HepG2 (cell line): ENCODE measurements around the gene ZNF747. TPM values are rescaled to one million over a fixed set of nuclear protein-coding genes. Genes with fewer than 3 reads are reported as not detected.
A peak's percentile ranks its signal among the peaks of the same experiment; 100 is the strongest.

Experiments used
- CAMTA2 ChIP-seq: sonication (generic); formaldehyde crosslinking; IDR thresholded peaks from 2 replicates; pipeline ENCODE4 v1.4.0; 2020; ENCODE audit warnings: mild to moderate bottlenecking, missing genetic modification reagents, borderline replicate concordance
- EEA1 ChIP-seq: sonication (generic); formaldehyde crosslinking; IDR thresholded peaks from 2 replicates; pipeline ENCODE4 v1.5.1; 2020; ENCODE audit warnings: mild to moderate bottlenecking, missing genetic modification reagents, borderline replicate concordance
- ERF ChIP-seq: IDR thresholded peaks from 2 replicates; pipeline ENCODE4 v1.6.1; 2018; ENCODE audit warnings: missing biosample characterization, missing genetic modification reagents
- HDAC6 ChIP-seq: fragments of 200-600 bp; sonication (generic); IDR thresholded peaks from 2 replicates; pipeline ENCODE4 v1.7.0; 2017; ENCODE audit warnings: mild to moderate bottlenecking, antibody characterized with exemption, low read length, low read depth
- JDP2 ChIP-seq: sonication (generic); formaldehyde crosslinking; IDR thresholded peaks from 2 replicates; pipeline ENCODE4 v1.8.1; 2022; ENCODE audit warnings: missing genetic modification reagents, borderline replicate concordance
- MAFG ChIP-seq: sonication (generic); formaldehyde crosslinking; IDR thresholded peaks from 2 replicates; pipeline ENCODE4 v1.5.1; 2020; ENCODE audit warnings: mild to moderate bottlenecking, missing genetic modification reagents
- NR2F6 ChIP-seq, 2 experiments: IDR thresholded peaks; 2 replicates each; pipeline ENCODE4 v1.6.1; 2016; ENCODE audit warnings: antibody characterized with exemption in 1 of 2, mild to moderate bottlenecking in 1 of 2
- SMAD1 ChIP-seq: sonication (generic); formaldehyde crosslinking; IDR thresholded peaks from 2 replicates; pipeline ENCODE4 v1.4.0; 2020; ENCODE audit warnings: missing genetic modification reagents, low read depth, mild to moderate bottlenecking, borderline replicate concordance
- TP53 ChIP-seq: sonication (generic); formaldehyde crosslinking; conservative IDR thresholded peaks from 2 replicates; pipeline ENCODE4 v1.4.0; 2020; ENCODE audit warnings: missing genetic modification reagents
- ZNF607 ChIP-seq: sonication (generic); formaldehyde crosslinking; IDR thresholded peaks from 2 replicates; pipeline ENCODE4 v1.5.1; 2020; ENCODE audit warnings: missing genetic modification reagents, mild to moderate bottlenecking, borderline replicate concordance
- ZNF672 ChIP-seq: sonication (generic); formaldehyde crosslinking; IDR thresholded peaks from 2 replicates; pipeline ENCODE4 v1.8.1; 2022; ENCODE audit warnings: missing genetic modification reagents
- polyA plus RNA-seq, 8 experiments: library from polyadenylated mRNA; depleted of rRNA in 3 of 8; stranded (reverse) in 7 of 8; unstranded in 1 of 8; fragments of >200 nt; fragmentation: Illumina TruSeq in 4 of 8; extraction: Trizol in 4 of 8; gene quantifications; 2 replicates each; pipeline versions ENCODE4 v1.2.1 to v1.2.3, GENCODE V29; 2011 to 2016; ENCODE audit warnings: low read depth in 4 of 8, missing spikeins in 1 of 8, mixed read lengths in 1 of 8; ENCODE audit not compliant: insufficient read depth in 1 of 8
- total RNA-seq, 5 experiments: library from RNA; depleted of rRNA; stranded (reverse); fragments of >200 nt; fragmentation: Illumina TruSeq; extraction: Trizol; gene quantifications; 2 replicates each; pipeline ENCODE4 v1.2.3, GENCODE V29; 2016; ENCODE audit warnings: low read depth in 1 of 5
- TF ChIP-seq, protein P1 (sequence below): IDR thresholded peaks from 2 replicates; pipeline ENCODE4 v1.6.1; 2016; ENCODE audit warnings: mild to moderate bottlenecking
- TF ChIP-seq, protein P2 (sequence below): sonication (generic); formaldehyde crosslinking; IDR thresholded peaks from one replicate; pipeline ENCODE4 v1.5.1; 2020; ENCODE audit warnings: mild to moderate bottlenecking, missing genetic modification reagents; ENCODE audit errors: not compliant biosample characterization
- TF ChIP-seq, protein P3 (sequence below), 2 experiments: sonication (generic) in 1 of 2; formaldehyde crosslinking in 1 of 2; IDR thresholded peaks; 2 replicates each; pipeline versions ENCODE4 v1.4.0 to v1.6.1; 2018 to 2020; ENCODE audit warnings: missing genetic modification reagents in 2 of 2, borderline replicate concordance in 1 of 2, low read depth in 1 of 2, mild to moderate bottlenecking in 1 of 2, missing biosample characterization in 1 of 2
- TF ChIP-seq, protein P4 (sequence below): sonication (generic); formaldehyde crosslinking; IDR thresholded peaks from 2 replicates; pipeline ENCODE4 v1.4.0; 2020; ENCODE audit warnings: missing genetic modification reagents

ZNF747 gene
- total and polyA plus RNA-seq, 2 of the 13 experiments (the other 11 are each of a cell fraction or from before 2014, with no cell fraction given): 7.2 to 10.2 TPM

DNA sequence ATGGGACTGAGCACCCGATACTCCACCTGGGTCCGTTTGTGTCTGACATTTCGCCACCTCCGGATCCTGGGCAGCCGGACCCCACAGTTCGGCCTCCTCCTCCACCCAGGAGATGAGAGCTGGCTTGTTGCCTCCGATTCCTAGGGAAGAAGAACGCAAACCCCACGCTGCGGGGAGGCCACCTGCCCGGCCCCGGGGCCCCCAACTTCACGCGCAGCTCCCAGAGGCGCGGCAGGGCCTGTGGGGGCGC is 23.0 kb upstream of the ZNF747 start (continued):
- peak; percentile 60; the same call in 1 of the 2 replicates for TF ChIP-seq CAMTA2 (CRISPR knock-in tag)
- TF ChIP-seq, protein P1, sequence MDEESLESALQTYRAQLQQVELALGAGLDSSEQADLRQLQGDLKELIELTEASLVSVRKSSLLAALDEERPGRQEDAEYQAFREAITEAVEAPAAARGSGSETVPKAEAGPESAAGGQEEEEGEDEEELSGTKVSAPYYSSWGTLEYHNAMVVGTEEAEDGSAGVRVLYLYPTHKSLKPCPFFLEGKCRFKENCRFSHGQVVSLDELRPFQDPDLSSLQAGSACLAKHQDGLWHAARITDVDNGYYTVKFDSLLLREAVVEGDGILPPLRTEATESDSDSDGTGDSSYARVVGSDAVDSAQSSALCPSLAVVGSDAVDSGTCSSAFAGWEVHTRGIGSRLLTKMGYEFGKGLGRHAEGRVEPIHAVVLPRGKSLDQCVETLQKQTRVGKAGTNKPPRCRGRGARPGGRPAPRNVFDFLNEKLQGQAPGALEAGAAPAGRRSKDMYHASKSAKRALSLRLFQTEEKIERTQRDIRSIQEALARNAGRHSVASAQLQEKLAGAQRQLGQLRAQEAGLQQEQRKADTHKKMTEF: no peak
- TF ChIP-seq, protein P2, sequence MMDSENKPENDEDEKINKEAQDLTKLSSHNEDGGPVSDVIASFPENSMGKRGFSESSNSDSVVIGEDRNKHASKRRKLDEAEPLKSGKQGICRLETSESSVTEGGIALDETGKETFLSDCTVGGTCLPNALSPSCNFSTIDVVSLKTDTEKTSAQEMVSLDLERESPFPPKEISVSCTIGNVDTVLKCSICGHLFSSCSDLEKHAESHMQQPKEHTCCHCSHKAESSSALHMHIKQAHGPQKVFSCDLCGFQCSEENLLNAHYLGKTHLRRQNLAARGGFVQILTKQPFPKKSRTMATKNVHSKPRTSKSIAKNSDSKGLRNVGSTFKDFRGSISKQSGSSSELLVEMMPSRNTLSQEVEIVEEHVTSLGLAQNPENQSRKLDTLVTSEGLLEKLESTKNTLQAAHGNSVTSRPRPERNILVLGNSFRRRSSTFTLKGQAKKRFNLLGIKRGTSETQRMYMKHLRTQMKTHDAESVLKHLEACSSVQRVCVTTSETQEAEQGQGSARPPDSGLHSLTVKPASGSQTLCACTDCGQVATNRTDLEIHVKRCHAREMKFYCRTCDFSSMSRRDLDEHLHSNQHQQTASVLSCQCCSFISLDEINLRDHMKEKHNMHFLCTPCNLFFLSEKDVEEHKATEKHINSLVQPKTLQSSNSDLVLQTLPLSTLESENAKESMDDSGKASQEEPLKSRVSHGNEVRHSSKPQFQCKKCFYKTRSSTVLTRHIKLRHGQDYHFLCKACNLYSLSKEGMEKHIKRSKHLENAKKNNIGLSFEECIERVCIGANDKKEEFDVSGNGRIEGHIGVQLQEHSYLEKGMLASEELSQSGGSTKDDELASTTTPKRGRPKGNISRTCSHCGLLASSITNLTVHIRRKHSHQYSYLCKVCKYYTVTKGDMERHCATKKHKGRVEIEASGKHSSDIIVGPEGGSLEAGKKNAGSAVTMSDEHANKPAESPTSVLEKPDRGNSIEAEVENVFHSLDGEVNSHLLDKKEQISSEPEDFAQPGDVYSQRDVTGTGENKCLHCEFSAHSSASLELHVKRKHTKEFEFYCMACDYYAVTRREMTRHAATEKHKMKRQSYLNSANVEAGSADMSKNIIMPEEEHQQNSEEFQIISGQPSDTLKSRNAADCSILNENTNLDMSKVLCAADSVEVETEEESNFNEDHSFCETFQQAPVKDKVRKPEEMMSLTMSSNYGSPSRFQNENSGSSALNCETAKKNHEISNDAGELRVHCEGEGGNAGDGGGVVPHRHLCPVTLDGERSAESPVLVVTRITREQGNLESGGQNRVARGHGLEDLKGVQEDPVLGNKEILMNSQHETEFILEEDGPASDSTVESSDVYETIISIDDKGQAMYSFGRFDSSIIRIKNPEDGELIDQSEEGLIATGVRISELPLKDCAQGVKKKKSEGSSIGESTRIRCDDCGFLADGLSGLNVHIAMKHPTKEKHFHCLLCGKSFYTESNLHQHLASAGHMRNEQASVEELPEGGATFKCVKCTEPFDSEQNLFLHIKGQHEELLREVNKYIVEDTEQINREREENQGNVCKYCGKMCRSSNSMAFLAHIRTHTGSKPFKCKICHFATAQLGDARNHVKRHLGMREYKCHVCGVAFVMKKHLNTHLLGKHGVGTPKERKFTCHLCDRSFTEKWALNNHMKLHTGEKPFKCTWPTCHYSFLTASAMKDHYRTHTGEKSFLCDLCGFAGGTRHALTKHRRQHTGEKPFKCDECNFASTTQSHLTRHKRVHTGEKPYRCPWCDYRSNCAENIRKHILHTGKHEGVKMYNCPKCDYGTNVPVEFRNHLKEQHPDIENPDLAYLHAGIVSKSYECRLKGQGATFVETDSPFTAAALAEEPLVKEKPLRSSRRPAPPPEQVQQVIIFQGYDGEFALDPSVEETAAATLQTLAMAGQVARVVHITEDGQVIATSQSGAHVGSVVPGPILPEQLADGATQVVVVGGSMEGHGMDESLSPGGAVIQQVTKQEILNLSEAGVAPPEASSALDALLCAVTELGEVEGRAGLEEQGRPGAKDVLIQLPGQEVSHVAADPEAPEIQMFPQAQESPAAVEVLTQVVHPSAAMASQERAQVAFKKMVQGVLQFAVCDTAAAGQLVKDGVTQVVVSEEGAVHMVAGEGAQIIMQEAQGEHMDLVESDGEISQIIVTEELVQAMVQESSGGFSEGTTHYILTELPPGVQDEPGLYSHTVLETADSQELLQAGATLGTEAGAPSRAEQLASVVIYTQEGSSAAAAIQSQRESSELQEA (CRISPR knock-in tag): no peak
- no peak for TF ChIP-seq NR2F6 (IDR thresholded peaks at IDR 0.05)
- TF ChIP-seq NR2F6 (CRISPR knock-in tag; IDR thresholded peaks at IDR 0.05): no peak
- TF ChIP-seq SMAD1: no peak
- TF ChIP-seq, protein P3, sequence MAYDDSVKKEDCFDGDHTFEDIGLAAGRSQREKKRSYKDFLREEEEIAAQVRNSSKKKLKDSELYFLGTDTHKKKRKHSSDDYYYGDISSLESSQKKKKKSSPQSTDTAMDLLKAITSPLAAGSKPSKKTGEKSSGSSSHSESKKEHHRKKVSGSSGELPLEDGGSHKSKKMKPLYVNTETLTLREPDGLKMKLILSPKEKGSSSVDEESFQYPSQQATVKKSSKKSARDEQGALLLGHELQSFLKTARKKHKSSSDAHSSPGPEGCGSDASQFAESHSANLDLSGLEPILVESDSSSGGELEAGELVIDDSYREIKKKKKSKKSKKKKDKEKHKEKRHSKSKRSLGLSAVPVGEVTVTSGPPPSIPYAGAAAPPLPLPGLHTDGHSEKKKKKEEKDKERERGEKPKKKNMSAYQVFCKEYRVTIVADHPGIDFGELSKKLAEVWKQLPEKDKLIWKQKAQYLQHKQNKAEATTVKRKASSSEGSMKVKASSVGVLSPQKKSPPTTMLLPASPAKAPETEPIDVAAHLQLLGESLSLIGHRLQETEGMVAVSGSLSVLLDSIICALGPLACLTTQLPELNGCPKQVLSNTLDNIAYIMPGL (CRISPR knock-in tag; IDR thresholded peaks at IDR 0.05; ENCODE audit: borderline replicate concordance in 1 of 2, low read depth in 1 of 2): peak in 1 of 2 experiments; percentile 5; a peak in 1 of 4 replicates
- no peak for TF ChIP-seq MAFG (CRISPR knock-in tag)
- TF ChIP-seq, protein P4, sequence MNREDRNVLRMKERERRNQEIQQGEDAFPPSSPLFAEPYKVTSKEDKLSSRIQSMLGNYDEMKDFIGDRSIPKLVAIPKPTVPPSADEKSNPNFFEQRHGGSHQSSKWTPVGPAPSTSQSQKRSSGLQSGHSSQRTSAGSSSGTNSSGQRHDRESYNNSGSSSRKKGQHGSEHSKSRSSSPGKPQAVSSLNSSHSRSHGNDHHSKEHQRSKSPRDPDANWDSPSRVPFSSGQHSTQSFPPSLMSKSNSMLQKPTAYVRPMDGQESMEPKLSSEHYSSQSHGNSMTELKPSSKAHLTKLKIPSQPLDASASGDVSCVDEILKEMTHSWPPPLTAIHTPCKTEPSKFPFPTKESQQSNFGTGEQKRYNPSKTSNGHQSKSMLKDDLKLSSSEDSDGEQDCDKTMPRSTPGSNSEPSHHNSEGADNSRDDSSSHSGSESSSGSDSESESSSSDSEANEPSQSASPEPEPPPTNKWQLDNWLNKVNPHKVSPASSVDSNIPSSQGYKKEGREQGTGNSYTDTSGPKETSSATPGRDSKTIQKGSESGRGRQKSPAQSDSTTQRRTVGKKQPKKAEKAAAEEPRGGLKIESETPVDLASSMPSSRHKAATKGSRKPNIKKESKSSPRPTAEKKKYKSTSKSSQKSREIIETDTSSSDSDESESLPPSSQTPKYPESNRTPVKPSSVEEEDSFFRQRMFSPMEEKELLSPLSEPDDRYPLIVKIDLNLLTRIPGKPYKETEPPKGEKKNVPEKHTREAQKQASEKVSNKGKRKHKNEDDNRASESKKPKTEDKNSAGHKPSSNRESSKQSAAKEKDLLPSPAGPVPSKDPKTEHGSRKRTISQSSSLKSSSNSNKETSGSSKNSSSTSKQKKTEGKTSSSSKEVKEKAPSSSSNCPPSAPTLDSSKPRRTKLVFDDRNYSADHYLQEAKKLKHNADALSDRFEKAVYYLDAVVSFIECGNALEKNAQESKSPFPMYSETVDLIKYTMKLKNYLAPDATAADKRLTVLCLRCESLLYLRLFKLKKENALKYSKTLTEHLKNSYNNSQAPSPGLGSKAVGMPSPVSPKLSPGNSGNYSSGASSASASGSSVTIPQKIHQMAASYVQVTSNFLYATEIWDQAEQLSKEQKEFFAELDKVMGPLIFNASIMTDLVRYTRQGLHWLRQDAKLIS: no peak
- TF ChIP-seq JDP2: no peak
- TF ChIP-seq ZNF607 (CRISPR knock-in tag): 0 out of 2 replicates have a peak, but pooled peaks have one; percentile 11
- no peak for TF ChIP-seq TP53 (CRISPR knock-in tag)
- peak; percentile 90; the same call in 1 of the 2 replicates for TF ChIP-seq EEA1 (CRISPR knock-in tag)
- no peak for TF ChIP-seq HDAC6
- TF ChIP-seq ERF: no peak
- no peak for TF ChIP-seq ZNF672 (CRISPR knock-in tag)
